Activated CD4-positive, alpha-beta T cell treated with anti-CD3 and anti-CD28 coated beads, Interleukin-2, Interleukin-4, amounts not matched to agents 100 ng/mL and 50 ng/mL, durations not matched to agents 16 hours and 8 hours (primary cell): Measurements from ENCODE around the gene EXOSC7.
"Not testable (repeated sequence)": the region's sequence is repeated elsewhere in the genome, so short reads cannot be mapped to it uniquely, and the experiment has no call there.

Experiments
- DNase-seq: peaks from one replicate; pipeline ENCODE4 v3.0.0-alpha.2; 2020; ENCODE audit warnings: low spot score

The EXOSC7 gene

GRCh38 chr3:44962621-44963393 lies 13.2 kb upstream of the EXOSC7 start:
- no peak for DNase-seq

DNA sequence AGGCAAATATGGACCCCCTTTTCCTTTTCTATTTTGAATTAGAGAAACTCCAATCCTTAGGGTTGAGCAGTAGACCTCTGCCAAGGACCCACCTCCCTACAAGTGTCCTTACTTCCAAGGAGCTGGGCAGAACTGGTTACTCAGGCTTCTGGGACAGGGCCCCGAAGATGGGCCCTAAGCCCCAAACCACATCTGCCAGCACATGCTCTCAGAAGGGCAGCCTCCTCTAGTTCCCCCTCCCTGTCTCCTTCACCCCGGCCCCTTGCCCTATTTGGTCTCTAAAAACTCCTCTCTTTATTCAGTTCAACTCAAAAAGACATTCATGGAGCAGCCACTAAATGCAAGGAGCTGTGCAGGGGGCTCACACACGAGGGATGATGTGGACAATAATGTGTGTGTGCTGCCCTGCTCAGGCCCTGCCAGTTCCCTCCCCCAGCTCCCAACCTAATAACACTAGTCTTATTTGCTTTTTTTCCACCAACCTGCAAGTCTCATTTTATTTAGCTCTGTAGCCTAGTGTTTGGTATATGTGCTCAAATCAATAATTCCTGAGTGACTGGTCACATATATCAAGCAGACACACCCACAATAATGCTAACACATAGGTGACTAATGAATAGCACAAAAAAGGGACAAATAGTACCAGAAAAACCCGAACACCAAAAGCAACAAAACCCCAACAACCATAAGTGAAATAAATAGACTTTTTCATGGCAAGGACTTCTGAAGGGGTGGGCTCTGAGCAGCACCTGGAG lies 12.3 kb upstream of the EXOSC7 start:
- DNase-seq: no peak

DNA sequence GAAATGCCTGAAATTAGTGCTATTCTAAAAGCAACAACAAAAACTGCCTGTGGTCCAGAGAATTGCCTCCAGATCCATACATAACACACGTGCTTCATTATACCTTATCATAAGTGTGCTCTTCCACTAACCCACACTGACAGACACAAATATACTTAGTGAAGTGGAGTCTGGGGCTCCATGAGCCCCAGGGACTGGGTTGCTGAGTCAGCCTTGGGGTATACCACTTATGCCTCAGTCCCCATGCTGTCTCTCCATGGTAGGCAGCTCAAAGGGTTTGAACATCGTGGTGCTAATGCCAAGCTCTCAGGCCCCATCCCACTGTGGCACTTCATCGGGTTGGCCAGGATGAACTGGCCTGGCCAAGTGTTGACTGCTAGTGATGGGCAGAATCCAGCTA lies 10.9 kb upstream of the EXOSC7 start:
- no peak for DNase-seq

- DNase-seq: peak; percentile 21
Observed at GRCh38 chr3:44966795-44967278, 9.2 kb upstream of the EXOSC7 start.

- DNase-seq: no peak
Observed at GRCh38 chr3:44968447-44968858, 7.6 kb upstream of the EXOSC7 start.

GRCh38 chr3:44969154-44969827 lies 6.8 kb upstream of the EXOSC7 start:
- DNase-seq: peak; percentile 8

GRCh38 chr3:44969828-44970179 lies 6.2 kb upstream of the EXOSC7 start:
- DNase-seq: no peak

DNA sequence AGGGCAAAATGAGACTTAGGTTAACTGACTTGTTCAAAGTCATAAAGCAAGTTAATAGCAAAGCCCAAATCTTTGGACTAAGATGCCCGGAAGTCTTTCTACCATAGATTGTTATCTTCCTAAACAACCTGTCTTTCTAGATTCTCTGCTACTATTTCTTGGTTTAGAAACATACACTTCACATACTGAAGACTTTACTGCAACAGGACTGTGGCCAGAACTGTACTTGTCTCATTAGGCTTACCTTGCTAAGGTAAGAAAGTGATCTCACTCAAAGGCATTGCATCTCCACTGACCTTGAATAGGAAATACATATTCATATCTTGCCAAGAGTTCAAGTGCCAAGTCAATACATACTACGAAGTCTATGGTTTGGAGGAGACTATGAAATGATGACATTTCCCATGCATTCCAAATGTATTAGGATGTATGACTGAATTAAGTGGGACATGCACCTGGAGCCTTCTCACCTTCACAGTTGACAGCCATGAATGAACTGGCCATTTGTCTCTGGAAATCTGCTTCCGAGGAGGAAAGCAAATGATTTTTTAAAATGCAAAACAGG lies 5.0 kb upstream of the EXOSC7 start:
- DNase-seq: no peak

- no peak for DNase-seq
Observed at GRCh38 chr3:44974416-44974815, 1.6 kb upstream of the EXOSC7 start.

GRCh38 chr3:44981220-44981619 lies 5.2 kb downstream of the EXOSC7 start:
- peak; percentile 9 for DNase-seq

DNA sequence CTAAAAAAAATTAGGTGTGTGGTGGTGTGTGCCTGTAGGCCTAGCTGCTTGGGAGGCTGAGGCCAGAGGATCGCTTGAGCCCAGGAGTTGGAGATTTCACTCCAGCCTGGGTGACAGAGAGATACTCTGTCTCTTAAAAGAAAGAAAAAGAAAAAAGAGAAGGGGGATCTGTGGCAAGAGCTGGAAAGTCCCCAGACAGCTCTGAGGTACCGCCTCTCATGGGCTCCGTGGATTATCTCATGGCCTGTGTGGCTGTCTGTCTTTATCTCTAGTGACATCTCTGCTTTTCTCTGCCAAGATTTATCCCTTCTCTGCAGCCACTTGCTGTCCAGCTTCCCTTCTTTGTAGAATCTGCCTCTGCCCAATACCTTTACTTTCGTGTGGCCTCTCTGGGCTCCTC lies 5.7 kb downstream of the EXOSC7 start:
- no peak for DNase-seq

DNA sequence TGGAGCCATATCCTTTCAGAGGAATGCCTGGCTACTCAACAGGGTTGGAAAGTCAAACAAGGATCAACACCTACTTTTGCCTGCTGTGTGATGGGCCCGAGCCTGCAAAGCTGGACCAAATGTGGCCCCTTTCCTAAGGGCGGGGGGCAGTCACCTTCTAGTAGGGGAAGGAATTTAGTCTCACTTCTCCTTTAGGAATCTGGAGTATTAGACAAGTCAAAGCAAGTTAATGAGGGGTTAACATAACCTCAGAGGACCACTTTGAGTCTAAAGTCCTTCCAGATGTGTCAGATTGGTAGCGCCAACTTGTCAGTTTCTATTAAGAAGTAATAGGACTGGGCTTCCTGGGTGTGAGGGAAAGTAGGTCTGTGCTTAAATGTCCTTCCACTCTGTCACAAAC lies 6.8 kb downstream of the EXOSC7 start:
- no peak for DNase-seq

DNA sequence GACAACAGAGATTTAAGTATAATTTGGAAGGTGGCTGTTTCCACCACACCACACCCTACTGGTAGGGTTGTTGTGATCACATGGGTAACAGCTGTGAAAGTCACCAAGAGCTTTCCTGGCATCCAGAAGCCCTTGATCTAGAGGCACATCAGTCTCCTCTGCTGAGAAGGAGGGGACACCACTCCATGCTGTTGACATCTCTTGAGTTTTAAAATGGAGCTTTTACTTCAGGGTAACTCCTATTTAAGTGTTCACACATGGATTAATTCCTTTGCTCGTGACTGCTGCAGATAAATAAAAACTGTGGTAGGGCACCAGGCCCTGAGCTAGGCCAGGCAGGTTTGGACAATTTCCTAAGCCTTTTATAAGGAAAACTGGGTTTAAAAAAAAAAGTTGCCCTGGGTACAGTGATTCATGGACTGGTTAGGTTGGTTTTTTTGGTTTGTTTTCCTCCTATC lies 7.5 kb downstream of the EXOSC7 start:
- DNase-seq: no peak

GRCh38 chr3:44984335-44984734 lies 8.3 kb downstream of the EXOSC7 start:
- no peak for DNase-seq

DNA sequence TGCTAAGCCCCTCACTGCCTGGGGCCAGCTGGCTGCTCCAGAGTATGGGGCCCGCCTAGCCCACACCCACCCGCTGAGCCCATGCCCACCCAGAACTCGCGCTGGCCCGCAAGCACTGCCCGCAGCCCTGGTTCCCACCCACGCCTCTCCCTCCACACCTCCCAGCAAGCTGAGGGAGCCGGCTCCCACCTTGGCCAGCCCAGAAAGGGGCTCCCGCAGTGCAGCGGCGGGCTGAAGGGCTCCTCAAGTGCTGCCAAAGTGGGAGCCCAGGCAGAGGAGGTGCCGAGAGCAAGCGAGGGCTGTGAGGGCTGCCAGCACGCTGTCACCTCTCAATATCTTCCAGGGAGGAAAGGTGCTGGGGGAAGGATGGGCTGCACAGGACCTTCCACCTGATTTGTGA lies 10.3 kb downstream of the EXOSC7 start:
- not testable (repeated sequence) for DNase-seq

- DNase-seq: no peak
Observed at GRCh38 chr3:44987332-44987731, 11.3 kb downstream of the EXOSC7 start.

DNA sequence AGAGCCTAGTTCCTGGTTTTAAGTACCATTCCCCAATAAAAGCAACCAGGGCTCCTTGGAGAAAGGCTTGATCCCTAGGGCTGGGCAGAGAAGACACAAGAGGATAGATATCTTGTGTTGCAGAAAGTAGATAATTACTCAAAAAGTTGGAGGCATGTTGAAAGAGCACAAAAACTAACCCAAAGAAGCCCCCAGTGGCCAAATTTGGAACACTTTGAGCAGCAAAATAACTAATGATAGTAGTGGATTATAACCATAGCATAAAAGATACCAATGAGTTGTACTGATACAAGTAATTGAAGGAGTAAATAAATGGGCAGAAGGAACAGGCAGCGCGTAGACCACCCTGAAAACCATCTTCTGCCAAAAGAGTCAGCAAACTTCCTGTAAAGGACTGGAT lies 12.0 kb downstream of the EXOSC7 start:
- DNase-seq: no peak

DNA sequence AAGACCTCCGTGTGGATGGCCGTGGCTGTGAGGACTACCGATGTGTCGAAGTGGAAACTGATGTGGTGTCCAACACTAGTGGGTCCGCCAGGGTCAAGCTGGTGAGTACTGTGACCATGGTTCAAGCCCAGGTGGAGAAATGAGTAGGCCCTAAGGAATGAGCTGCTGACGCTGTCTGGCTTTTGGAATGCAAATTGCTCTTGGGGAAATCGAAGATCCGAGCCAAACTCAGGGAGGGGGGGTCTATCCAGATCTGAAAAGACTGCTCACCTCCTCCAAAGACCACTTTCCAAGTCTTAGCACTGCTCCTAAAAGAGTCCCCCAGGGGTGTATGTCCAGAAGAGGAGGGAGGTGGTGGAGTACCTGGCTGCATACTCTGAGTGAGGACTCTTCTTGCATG lies 13.1 kb downstream of the EXOSC7 start:
- no peak for DNase-seq

DNA sequence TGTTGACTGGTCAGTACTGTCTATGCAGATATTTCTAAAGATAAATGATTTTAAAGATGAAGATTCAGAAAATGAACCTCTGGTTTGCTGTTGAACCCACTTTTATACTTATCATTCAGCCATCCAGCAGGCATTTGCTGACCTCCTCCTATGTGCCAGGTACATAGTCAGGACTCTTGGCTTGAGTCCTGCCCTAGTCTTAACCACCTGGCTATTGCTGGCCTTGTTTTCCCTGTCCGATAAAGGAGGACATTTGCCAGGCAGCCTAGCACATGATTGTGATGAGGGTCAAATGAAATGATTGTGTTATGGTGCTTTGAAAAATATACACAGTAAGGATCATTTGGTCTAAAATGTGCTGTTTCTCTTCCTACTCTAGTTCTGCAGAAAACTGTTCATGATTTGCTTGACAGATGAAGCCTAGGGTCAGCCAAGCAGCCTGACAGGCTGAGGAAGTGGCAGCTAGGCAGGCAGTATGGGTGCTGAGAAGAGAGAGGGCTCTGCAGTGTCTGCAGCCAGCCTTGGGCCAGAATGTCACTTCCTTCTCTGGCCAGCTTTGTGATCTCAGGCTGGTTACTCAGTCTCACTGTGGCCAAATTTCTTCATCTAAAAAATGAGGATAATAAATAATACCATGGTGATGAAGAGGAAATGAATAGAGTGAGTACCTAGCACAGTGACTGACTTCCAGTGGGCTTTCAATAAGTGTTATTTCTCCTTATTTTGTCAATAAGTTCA lies 13.8 kb downstream of the EXOSC7 start:
- no peak for DNase-seq

- no peak for DNase-seq
Observed at GRCh38 chr3:44991326-44991725, 15.3 kb downstream of the EXOSC7 start.

DNA sequence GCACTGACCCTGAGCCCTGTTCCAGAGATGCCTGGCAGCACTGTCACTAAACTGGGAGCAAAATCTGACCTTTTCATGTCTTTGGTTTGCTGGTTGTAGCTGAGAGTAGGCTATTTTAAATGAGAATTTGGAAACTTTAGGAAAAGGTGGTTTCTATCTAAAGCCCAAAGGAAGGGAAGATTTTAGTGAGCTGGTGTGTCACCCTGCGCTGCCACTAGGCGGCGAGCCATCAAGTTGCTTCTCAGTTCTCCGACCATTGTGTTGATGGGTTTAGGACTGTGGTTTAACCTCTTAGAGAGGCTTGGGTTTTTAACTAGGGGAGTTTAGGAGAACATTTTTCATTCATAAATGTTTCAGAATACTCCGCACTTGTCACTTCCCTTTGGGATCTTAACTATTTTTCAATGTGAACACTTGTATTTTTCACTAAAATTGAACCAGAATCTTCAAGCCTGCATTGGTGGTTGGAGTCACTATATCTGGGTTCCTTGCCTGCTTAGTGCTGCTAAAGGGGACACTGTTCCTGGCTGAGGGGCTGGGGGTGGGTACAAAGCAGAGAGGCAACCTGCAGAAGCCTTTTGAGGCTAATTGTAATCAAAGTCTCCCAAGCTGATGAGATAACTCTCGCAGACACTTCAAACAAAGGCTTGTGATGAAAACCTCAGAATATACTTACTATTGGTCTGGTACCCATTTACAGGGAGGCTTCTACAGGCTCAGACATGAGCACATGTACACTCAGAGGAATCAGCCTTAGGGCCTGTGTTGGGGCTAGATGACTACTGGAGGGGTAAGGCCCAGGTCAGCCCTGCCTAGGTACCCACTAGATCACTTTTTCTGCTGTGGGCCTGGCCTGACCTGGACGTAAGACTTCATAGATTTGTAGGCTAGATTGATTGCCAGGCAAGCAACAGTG lies 16.8 kb downstream of the EXOSC7 start:
- peak; percentile 17 for DNase-seq
